VCaP (cell line): ENCODE results near the gene ARHGEF12.

Experiments
- H3K27ac ChIP-seq: fragments of 450-650 bp; 2 replicates; pipeline ENCODE4 v1.5.1; 2017
- CTCF ChIP-seq: fragments of 450-650 bp; conservative IDR thresholded peaks from 2 replicates; pipeline ENCODE4 v1.5.1; 2017; ENCODE audit warnings: mild to moderate bottlenecking, moderate library complexity

Gene ARHGEF12

DNA sequence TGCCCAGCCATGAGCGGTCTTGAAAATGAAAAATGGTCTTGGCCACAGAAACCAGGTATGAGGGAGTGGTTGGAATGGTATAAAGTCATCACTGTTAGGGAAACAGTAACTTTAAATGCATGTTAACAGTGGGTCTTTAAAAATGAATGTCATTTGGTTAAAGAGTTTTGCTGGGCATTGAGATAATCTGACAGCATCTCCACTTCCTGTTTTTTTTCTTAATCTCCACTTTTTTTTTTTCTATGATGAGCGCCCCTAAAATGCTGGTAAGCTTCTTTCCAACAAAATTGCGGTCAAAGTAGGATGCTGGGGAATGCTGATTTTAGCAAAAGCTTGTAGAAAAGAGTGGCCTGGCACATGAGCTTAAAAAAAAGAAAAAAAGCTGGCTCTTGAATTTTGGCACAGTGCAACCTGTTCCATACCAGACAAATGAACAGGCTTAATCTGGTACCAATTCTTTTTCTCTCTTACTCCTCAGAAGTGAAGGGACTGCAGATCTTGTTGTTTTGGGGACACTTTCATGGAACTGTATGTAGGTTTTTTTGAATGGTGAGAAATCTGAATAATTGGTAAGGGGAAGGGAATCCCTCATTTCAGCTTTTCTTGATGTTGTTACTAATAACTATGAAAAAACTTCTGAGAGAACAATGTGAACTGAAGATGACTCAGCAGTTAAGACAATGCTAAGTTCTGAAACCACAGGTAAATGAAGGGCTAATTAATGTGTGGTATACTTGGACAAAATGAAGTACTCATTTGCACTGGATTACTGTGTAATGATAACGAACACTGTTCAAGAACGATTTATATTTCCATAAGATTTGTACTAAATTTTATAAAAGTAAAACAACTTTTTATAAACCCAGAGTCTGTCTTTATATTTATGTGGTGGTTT is 3.1 kb upstream of the ARHGEF12 start:
- no peak overlapping the region for H3K27ac ChIP-seq

GRCh38 chr11:120333801-120334200 is 2.4 kb upstream of the ARHGEF12 start:
- no peak for TF ChIP-seq CTCF
- H3K27ac ChIP-seq, result no peak overlapping the region

More for the DNA sequence above, 3.1 kb upstream of the ARHGEF12 start:
- TF ChIP-seq CTCF, result no peak

- no peak overlapping the region for H3K27ac ChIP-seq
- no peak for TF ChIP-seq CTCF
Observed at GRCh38 chr11:120334332-120334731, 1.9 kb upstream of the ARHGEF12 start.

DNA sequence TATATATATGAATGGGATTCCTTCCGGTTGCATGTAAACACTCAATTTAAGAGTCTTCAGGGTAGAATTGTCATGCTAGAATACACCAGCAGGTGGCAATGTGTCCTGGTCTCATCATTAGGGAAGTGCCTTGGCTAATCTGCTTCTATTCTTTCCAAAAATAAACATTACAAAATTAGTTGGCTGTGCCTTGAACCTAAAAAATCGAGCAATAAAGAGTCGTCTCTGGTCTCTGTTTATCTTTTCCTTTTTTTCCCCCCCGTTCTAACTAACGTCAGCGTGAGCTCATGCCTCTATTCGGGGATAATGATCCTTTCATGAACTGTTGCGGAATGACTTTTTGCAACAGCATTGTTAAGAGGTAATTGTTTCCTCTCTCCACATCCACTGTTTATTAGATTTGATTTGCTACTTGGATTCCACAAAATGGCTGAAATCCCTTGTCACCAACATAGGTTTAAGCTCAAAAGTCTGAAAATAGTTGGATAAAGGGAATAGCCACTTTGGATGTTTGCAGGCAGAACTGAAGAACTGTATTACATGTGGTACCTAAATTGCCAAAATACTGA is 1.2 kb upstream of the ARHGEF12 start:
- H3K27ac ChIP-seq, result peak overlapping the region; percentile 99
- TF ChIP-seq CTCF, result peak; percentile 76

DNA sequence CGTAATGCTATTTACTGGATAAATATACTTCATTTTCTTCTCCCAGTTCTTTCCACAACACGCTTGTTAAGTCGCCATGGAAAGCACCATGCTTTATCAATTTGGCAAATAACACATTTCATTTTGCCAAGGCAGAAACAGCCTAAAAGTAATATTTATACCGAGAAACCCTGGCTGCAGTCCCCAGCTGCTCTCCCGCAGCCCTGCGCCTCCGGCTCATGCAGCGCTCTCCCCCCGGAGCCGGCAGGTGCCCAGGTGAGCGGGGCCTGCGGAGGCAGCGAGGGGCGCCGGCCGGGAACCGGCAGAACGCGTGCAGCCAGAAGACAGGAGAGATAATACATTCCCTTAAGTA is 681 bp upstream of the ARHGEF12 start:
- no peak for TF ChIP-seq CTCF
- peak overlapping the region; percentile 99 for H3K27ac ChIP-seq

DNA sequence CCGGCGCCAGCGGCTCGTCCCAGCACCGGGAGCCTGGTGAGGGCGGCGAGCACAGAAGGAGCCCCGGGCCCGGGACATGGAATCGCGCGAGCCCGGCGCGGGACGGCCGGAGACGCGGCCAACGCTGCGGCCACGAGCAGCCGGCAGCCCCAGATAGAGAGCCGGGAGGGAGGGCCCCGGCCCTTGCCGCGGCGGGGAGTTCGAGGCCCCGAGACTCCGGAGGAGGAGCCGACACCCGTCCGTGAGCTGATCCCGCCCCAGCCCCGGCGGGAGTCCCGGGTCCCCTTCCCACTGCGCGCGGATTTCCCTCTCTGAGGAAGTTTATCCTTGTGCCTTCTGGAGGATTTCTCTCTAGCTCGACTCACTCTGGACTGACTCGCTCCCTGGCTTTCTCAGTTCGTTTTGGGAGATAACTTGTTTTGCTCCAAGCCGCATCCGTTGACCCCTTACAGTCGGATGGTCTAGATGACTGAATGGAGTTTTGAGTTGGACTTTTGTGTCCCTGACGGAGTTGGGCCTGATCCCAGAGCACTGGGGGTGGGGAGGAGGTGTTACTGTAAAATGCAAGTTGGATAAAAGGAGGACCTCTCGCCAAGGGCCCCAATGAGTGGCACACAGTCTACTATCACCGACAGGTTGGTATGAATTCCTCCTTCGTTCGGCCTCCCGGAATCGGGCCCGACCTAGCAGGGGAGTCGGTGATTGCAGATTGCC is 585 bp downstream of the ARHGEF12 start:
- peak overlapping the region; percentile 99 for H3K27ac ChIP-seq
- TF ChIP-seq CTCF, result no peak

DNA sequence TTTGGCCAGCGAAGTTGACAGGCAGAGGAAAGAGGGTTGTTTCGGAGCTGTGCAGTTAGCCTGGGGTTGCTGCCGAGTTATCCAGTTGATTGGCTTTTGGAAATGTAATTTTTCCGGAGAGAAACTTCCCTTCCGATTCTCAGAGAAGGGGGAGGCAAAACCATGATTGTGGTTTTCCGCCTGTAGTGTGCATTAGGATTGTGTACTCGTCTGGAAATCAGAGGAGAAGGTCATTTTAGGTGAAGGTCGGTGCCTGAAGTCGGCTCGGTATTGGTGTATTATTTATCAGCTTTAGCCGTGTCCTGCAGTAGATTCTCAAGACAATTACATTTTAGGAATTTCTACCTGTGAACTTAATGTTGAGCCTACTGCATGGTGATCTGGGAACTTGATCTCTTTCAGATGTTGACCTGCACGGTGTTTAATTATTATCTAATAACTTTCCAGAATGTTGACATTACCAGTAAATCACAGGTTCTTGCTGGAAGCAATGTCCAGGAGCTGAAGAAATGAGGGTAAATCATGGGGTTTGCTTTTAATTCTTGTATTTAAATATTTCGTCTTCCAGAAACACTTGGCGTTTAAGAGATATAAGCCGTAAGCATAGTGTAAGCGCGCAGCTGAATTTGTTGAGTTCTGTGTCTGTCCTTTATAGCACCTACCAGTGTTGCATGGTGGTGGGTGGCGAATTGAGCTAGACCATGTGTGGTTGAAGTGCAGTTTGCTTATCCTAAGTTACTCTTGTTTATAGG is 1.3 kb downstream of the ARHGEF12 start:
- no peak for TF ChIP-seq CTCF
- H3K27ac ChIP-seq, result peak overlapping the region; percentile 99
